Gastroesophageal sphincter (tissue), 3 donors: ENCODE measurements around the gene CCDC106.

Experiments used
- POLR2AphosphoS5 ChIP-seq: sonication (generic); formaldehyde crosslinking; IDR thresholded peaks from one replicate; pipeline ENCODE4 v1.6.1; 2017; ENCODE audit warnings: antibody characterized with exemption
- TF ChIP-seq, protein P1 (sequence below), 4 experiments: fragments of 200-600 bp in 2 of 4; fragments of 450-650 bp in 2 of 4; sonication (generic) in 1 of 4; IDR thresholded peaks; one replicate each; pipeline ENCODE4 v1.5.1; 2017 to 2019; ENCODE audit warnings: antibody characterized with exemption in 4 of 4, mild to moderate bottlenecking in 2 of 4, moderate library complexity in 2 of 4

DNA sequence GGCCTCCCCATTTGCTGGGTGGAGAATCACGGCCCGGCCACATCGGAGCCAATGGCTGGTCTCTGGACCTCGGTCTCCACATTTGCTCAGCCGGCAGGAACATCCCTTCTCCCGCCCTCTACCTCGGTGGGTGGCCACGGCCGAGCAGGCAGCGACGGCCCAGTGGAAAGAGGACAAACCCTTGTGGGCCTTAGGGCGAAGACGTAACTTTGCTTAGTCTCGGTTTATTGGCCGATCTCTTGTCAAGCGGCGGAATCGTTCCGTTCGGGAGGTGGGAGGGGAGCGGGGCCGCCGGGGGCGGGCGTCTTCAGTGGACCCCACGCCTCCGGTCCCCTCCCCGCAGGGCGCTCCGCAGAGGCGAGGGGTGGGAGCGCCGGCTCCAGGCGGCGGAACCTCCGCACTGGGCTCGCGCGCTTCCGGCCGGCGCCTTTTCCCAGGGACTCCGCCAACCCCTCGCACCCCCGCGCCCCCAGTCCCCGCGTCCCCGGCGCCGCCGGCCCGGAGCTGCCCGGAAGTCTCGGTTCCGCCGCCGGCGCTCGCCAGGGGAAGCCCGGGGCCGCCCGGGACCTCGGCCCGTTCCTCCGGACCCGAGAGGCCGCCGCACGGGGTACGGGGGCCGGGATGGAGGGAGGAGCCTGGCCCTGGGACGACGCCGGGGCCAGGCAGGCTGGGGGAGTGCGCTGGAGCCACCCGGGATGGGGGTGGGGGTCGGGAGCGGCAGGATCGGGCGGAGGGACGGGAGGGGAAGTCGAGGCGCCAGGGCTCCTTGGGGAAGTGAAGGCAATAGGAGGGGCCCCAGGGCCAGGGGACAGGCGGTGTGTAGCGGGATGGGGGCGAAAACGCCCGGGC, 7.2 kb upstream of the CCDC106 start, which contains the start of gene ZNF580:
- TF ChIP-seq, protein P1, sequence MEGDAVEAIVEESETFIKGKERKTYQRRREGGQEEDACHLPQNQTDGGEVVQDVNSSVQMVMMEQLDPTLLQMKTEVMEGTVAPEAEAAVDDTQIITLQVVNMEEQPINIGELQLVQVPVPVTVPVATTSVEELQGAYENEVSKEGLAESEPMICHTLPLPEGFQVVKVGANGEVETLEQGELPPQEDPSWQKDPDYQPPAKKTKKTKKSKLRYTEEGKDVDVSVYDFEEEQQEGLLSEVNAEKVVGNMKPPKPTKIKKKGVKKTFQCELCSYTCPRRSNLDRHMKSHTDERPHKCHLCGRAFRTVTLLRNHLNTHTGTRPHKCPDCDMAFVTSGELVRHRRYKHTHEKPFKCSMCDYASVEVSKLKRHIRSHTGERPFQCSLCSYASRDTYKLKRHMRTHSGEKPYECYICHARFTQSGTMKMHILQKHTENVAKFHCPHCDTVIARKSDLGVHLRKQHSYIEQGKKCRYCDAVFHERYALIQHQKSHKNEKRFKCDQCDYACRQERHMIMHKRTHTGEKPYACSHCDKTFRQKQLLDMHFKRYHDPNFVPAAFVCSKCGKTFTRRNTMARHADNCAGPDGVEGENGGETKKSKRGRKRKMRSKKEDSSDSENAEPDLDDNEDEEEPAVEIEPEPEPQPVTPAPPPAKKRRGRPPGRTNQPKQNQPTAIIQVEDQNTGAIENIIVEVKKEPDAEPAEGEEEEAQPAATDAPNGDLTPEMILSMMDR (IDR thresholded peaks at IDR 0.05): no peak
- peak; percentile 10 for TF ChIP-seq POLR2AphosphoS5
